ENCODE data around the gene ADAM12. TPM values are rescaled to one million over a fixed set of nuclear protein-coding genes. Genes with fewer than 3 reads are reported as not detected.

ADAM12 gene
- total RNA-seq, 4 donors from 2014 or later: under 0.01 to 60.8 (median 0.64) TPM; not detected in 1

DNA sequence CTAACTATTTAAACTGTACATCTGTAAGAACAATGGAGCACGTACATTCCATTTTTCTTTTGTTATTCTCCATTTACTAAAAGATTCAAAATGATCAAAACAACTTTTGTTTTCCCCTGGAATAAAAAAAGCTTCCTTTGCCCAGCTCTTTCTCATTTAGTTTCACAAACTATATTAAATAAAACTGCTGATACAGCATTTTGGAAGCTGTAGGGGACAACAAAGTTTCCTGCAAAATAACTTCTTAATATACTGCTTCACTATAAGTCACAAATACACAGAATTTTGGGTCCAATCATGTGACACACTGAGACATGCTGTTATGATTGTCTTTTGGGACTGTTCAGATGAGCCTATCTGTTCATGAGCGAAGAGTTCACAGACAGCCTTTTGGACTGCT lies 222.4 kb downstream of the ADAM12 start:
- Histone ChIP-seq H3K4me3 (no peak overlapping the region), H3K36me3 (no peaks in the 10 kb centered on the region), H3K27me3 (no peaks in the 10 kb centered on the region), H3K4me1 (no peaks in the 10 kb centered on the region), H3K27ac (no peak overlapping the region), H3K9me3 (no peaks in the 10 kb centered on the region)
- DNase-seq: no peak
- TF ChIP-seq, protein P1, sequence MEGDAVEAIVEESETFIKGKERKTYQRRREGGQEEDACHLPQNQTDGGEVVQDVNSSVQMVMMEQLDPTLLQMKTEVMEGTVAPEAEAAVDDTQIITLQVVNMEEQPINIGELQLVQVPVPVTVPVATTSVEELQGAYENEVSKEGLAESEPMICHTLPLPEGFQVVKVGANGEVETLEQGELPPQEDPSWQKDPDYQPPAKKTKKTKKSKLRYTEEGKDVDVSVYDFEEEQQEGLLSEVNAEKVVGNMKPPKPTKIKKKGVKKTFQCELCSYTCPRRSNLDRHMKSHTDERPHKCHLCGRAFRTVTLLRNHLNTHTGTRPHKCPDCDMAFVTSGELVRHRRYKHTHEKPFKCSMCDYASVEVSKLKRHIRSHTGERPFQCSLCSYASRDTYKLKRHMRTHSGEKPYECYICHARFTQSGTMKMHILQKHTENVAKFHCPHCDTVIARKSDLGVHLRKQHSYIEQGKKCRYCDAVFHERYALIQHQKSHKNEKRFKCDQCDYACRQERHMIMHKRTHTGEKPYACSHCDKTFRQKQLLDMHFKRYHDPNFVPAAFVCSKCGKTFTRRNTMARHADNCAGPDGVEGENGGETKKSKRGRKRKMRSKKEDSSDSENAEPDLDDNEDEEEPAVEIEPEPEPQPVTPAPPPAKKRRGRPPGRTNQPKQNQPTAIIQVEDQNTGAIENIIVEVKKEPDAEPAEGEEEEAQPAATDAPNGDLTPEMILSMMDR (IDR thresholded peaks at IDR 0.05): no peak
- TF ChIP-seq POLR2A (IDR thresholded peaks at IDR 0.05): no peak
- intact Hi-C loops (cut with DNase I; ENCODE audit: low total_unique reads): no loop called here

DNA sequence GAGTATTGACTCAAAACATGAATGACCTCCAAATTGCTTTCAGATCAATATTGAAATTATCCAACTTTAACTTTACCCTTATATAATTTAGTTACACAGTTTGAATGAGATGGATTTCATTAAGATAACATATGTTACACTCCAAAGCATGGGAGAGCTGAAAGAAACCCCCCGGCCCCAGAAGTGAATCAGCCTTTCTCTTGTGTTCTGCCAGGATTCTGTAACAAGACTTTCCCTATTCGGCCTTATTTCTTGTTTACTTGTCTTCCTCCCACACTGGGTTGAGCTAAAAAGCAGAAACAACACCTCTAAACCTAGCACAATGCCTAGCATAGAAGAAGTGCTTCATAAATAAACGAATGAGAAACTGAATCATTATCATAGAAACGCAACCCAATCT lies 224.8 kb downstream of the ADAM12 start:
- intact Hi-C loops (cut with DNase I; ENCODE audit: low total_unique reads): no loop called here
- DNase-seq: no peak
- Histone ChIP-seq H3K4me3 (no peak overlapping the region), H3K27me3 (no peaks in the 10 kb centered on the region), H3K36me3 (no peaks in the 10 kb centered on the region), H3K9me3 (no peaks in the 10 kb centered on the region), H3K4me1 (no peaks in the 10 kb centered on the region), H3K27ac (no peak overlapping the region)
- TF ChIP-seq, protein P1 (IDR thresholded peaks at IDR 0.05): no peak
- no peak for TF ChIP-seq POLR2A (IDR thresholded peaks at IDR 0.05)

DNA sequence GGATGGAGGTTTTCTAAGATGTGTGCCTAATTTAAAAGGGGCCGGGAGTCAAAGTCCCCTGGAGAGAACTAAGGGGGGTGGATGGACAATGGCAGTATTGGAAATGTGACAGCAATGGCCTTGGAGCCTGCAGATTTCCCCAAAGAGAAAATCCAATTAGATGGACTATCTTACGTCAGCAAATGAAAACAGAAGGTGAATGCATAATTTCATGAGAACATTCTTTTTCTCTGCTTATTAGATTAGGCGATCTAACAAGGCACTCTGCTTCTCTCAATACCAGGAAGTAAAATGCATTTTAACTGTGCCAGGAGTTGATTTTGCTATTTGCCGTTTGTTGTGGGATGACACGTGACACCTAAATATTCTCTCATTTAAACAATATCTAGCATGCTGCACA lies 226.6 kb downstream of the ADAM12 start:
- H3K27ac ChIP-seq: no peak overlapping the region
- no peaks in the 10 kb centered on the region for H3K4me1 ChIP-seq
- H3K27me3 ChIP-seq: no peaks in the 10 kb centered on the region
- H3K9me3 ChIP-seq: no peaks in the 10 kb centered on the region
- no peak for TF ChIP-seq POLR2A (IDR thresholded peaks at IDR 0.05)
- TF ChIP-seq, protein P1 (IDR thresholded peaks at IDR 0.05): no peak
- no peaks in the 10 kb centered on the region for H3K36me3 ChIP-seq
- no peak overlapping the region for H3K4me3 ChIP-seq
- intact Hi-C loops (cut with DNase I; ENCODE audit: low total_unique reads): no loop called here
- no peak for DNase-seq

DNA sequence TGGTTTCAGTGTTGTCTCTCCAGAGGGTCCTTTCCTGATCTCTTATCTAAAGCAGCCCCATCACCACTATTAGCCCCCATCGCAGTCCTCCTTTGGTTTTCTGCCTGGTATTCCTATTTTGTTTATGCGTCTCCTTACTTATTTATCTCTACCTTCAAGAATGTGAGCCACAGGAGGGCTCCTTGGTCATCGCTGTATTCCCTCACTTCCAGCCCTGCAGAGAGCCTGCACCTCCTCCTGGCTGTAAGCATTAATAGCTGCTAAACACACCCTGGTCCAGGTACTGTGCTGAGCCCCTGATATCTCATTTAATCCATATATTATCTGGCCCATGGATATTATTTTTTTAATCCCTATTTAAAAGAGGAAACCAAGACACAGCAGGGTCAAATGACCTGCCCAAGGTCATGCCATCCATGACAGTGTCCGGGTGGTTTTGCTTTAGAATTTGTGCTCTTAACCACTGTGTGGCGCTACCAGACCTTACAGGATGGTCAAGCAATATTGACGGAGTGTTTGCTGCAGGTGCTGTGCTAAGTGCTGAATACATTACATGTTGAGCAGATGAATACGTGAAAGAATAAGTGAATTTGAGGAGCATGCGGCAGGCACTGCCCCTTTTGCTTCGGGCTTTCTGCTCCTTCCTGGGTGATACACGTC lies 227.2 kb downstream of the ADAM12 start:
- no peaks in the 10 kb centered on the region for H3K36me3 ChIP-seq
- DNase-seq: no peak
- no peaks in the 10 kb centered on the region for H3K9me3 ChIP-seq
- TF ChIP-seq, protein P1 (IDR thresholded peaks at IDR 0.05): no peak
- no peak for TF ChIP-seq POLR2A (IDR thresholded peaks at IDR 0.05)
- H3K4me3 ChIP-seq: no peak overlapping the region
- H3K27ac ChIP-seq: no peak overlapping the region
- H3K27me3 ChIP-seq: no peaks in the 10 kb centered on the region
- no peaks in the 10 kb centered on the region for H3K4me1 ChIP-seq
- intact Hi-C loops (cut with DNase I; ENCODE audit: low total_unique reads): no loop called here

DNA sequence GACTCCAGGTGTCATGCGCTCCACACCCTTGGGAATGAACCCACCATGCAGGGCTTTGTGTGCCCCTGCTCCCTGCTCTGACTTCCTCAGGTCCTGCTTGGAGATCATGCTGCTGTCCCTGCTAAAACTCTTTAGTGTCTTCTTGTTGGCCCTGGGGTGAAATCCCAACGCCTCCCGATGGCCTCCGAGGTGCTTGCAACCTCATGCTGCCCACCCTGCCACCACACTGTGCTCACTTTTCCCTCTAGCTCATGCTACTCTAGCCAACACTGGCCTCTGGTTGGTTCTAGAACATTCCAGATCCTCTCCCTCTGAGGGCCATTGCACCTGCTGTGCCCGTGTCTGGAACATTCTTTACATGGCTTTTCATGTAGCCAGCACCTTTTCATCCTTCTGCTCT lies 227.7 kb downstream of the ADAM12 start:
- Histone ChIP-seq H3K4me1 (no peaks in the 10 kb centered on the region), H3K27me3 (no peaks in the 10 kb centered on the region), H3K36me3 (no peaks in the 10 kb centered on the region), H3K27ac (no peak overlapping the region), H3K4me3 (no peak overlapping the region), H3K9me3 (no peaks in the 10 kb centered on the region)
- no peak for DNase-seq
- TF ChIP-seq, protein P1 (IDR thresholded peaks at IDR 0.05): no peak
- no peak for TF ChIP-seq POLR2A (IDR thresholded peaks at IDR 0.05)
- intact Hi-C loops (cut with DNase I; ENCODE audit: low total_unique reads): no loop called here

Data from uterus (tissue), 4 donors.